DND-41 (cell line): ENCODE data around the gene MRPL1.

Source experiments
- CTCF ChIP-seq: IDR thresholded peaks from 2 replicates; pipeline ENCODE4 v1.5.1; 2012; ENCODE audit warnings: borderline replicate concordance, low read length, moderate library complexity, mild to moderate bottlenecking; ENCODE audit not compliant: poor library complexity, severe bottlenecking; ENCODE audit errors: extremely low read depth
- EZH2 ChIP-seq: IDR thresholded peaks from 3 replicates; pipeline ENCODE4 v1.6.1; 2012; ENCODE audit warnings: borderline replicate concordance, low read depth, mild to moderate bottlenecking, moderate library complexity, low read length, inconsistent platforms; ENCODE audit not compliant: severe bottlenecking

GRCh38 chr4:77815636-77816035 is 47.0 kb upstream of the MRPL1 start:
- TF ChIP-seq CTCF (no peak), EZH2 (no peak)
